HepG2 (cell line): ENCODE data around the gene METRN. TPM values are rescaled to one million over a fixed set of nuclear protein-coding genes. Genes with fewer than 3 reads are reported as not detected.

Experiments
- ARID2 ChIP-seq: sonication (generic); formaldehyde crosslinking; IDR thresholded peaks from 2 replicates; pipeline ENCODE4 v1.8.1; 2022; ENCODE audit warnings: mild to moderate bottlenecking, missing genetic modification reagents, borderline replicate concordance
- ARID5B ChIP-seq: IDR thresholded peaks from 2 replicates; pipeline ENCODE4 v1.4.0; 2020; ENCODE audit warnings: mild to moderate bottlenecking, missing genetic modification reagents
- ARNT ChIP-seq: fragments of 450-650 bp; IDR thresholded peaks from 2 replicates; pipeline ENCODE4 v1.6.1; 2017
- FOSL2 ChIP-seq: sonication (generic); formaldehyde crosslinking; IDR thresholded peaks from 2 replicates; pipeline ENCODE4 v1.4.0; 2020; ENCODE audit warnings: missing genetic modification reagents
- HHEX ChIP-seq: IDR thresholded peaks from 2 replicates; pipeline ENCODE4 v1.6.1; 2016; ENCODE audit warnings: control low read depth
- JARID2 ChIP-seq: sonication (generic); formaldehyde crosslinking; IDR thresholded peaks from 2 replicates; pipeline ENCODE4 v1.8.1; 2023; ENCODE audit warnings: missing genetic modification reagents, inconsistent platforms; ENCODE audit not compliant: insufficient replicate concordance
- RERE ChIP-seq: IDR thresholded peaks from 2 replicates; pipeline ENCODE4 v1.6.1; 2016; ENCODE audit warnings: low read depth, missing genetic modification reagents, missing compliant biosample characterization
- RFX5 ChIP-seq: IDR thresholded peaks from 2 replicates; pipeline ENCODE4 v1.6.1; 2011; ENCODE audit warnings: low read depth, low read length, improper control_type of control experiment
- SNAPC2 ChIP-seq: sonication (generic); formaldehyde crosslinking; IDR thresholded peaks from 2 replicates; pipeline ENCODE4 v1.8.1; 2022; ENCODE audit warnings: mild to moderate bottlenecking, missing genetic modification reagents
- TEAD3 ChIP-seq: optimal IDR thresholded peaks from 2 replicates; pipeline ENCODE3; 2016; ENCODE audit warnings: borderline replicate concordance
- THAP11 ChIP-seq: IDR thresholded peaks from 2 replicates; pipeline ENCODE4 v1.6.1; 2016; ENCODE audit warnings: missing biosample characterization, missing genetic modification reagents
- THAP8 ChIP-seq: sonication (generic); formaldehyde crosslinking; IDR thresholded peaks from 2 replicates; pipeline ENCODE4 v1.5.1; 2020; ENCODE audit warnings: missing genetic modification reagents, mild to moderate bottlenecking, borderline replicate concordance
- ZEB1 ChIP-seq: IDR thresholded peaks from 2 replicates; pipeline ENCODE4 v1.6.1; 2012; ENCODE audit warnings: mild to moderate bottlenecking, low read depth, inconsistent platforms; ENCODE audit not compliant: insufficient replicate concordance
- ZFP37 ChIP-seq: sonication (generic); formaldehyde crosslinking; IDR thresholded peaks from 2 replicates; pipeline ENCODE4 v1.4.0; 2020; ENCODE audit warnings: missing genetic modification reagents, borderline replicate concordance
- ZNF616 ChIP-seq: sonication (generic); formaldehyde crosslinking; IDR thresholded peaks from 2 replicates; pipeline ENCODE4 v1.5.0; 2020; ENCODE audit warnings: low read depth, mild to moderate bottlenecking, missing genetic modification reagents
- ZNF639 ChIP-seq: conservative IDR thresholded peaks from 2 replicates; pipeline ENCODE4 v1.6.1; 2018; ENCODE audit warnings: missing genetic modification reagents
- polyA plus RNA-seq, 8 experiments: library from polyadenylated mRNA; depleted of rRNA in 3 of 8; stranded (reverse) in 7 of 8; unstranded in 1 of 8; fragments of >200 nt; fragmentation: Illumina TruSeq in 4 of 8; extraction: Trizol in 4 of 8; gene quantifications; 2 replicates each; pipeline versions ENCODE4 v1.2.1 to v1.2.3, GENCODE V29; 2011 to 2016; ENCODE audit warnings: low read depth in 4 of 8, missing spikeins in 1 of 8, mixed read lengths in 1 of 8; ENCODE audit not compliant: insufficient read depth in 1 of 8
- total RNA-seq, 5 experiments: library from RNA; depleted of rRNA; stranded (reverse); fragments of >200 nt; fragmentation: Illumina TruSeq; extraction: Trizol; gene quantifications; 2 replicates each; pipeline ENCODE4 v1.2.3, GENCODE V29; 2016; ENCODE audit warnings: low read depth in 1 of 5

The METRN gene
- total and polyA plus RNA-seq, 2 of the 13 experiments (the other 11 are each of a cell fraction or from before 2014, with no cell fraction given): 25.5 to 46.1 TPM

- TF ChIP-seq ZFP37 (no peak), FOSL2 (CRISPR knock-in tag) (peak; percentile 27; the same call in 1 of the 2 replicates), TEAD3 (CRISPR knock-in tag) (no peak), RFX5 (no peak), ARID5B (CRISPR knock-in tag) (peak; percentile 10; the same call in 1 of the 2 replicates), JARID2 (CRISPR knock-in tag) (no peak), SNAPC2 (no peak), HHEX (CRISPR knock-in tag) (no peak), RERE (CRISPR knock-in tag) (peak; percentile 49; the same call in 1 of the 2 replicates), ARID2 (no peak), THAP8 (CRISPR knock-in tag) (no peak), ARNT (no peak), ZNF616 (CRISPR knock-in tag) (peak; percentile 86; the same call in 1 of the 2 replicates), THAP11 (CRISPR knock-in tag) (peak; percentile 95), ZNF639 (CRISPR knock-in tag) (peak; percentile 91), ZEB1 (no peak)
These were observed 47.0 kb upstream of the METRN start, which contains the start of gene RHOT2 (continued) for GRCh38 chr16:667780-668518.
